SK-N-SH (cell line): Measurements from ENCODE around the gene BEGAIN. TPM values are rescaled to one million over a fixed set of nuclear protein-coding genes. Genes with fewer than 3 reads are reported as not detected.

Source experiments
- CTCF ChIA-PET: fragments of 300-600, 350-600 bp; formaldehyde crosslinking; extraction: SDS; loops from one replicate; lab custom pipeline; 2021; lab: Yijun Ruan, JAX
- POLR2A ChIA-PET: fragments of 350-600 bp; sonication (Branson Sonifier 250); formaldehyde crosslinking; extraction: SDS; loops from one replicate; lab custom pipeline; 2020; ENCODE audit warnings: antibody characterized with exemption, inconsistent platforms; lab: Yijun Ruan, JAX
- DNase-seq: peaks from one replicate; pipeline ENCODE4 v3.0.0; 2012
- H2AFZ ChIP-seq: fragments of 200-600 bp; sonication (generic); 2 replicates; pipeline ENCODE4 v1.8.1; 2016; ENCODE audit warnings: antibody characterized with exemption, mild to moderate bottlenecking, low read depth
- H3F3A ChIP-seq: fragments of 200-600 bp; sonication (generic); replicated peaks from 2 replicates; pipeline ENCODE3; 2016; ENCODE audit warnings: antibody characterized with exemption, mild to moderate bottlenecking; ENCODE audit not compliant: insufficient read depth
- H3K27ac ChIP-seq, 2 experiments: fragments of 200-500 bp in 1 of 2; fragments of 200-600 bp in 1 of 2; sonication (Bioruptor generic) in 1 of 2; sonication (generic), shearing (Covaris generic) in 1 of 2; 2 replicates each; pipeline versions ENCODE4 v1.5.1 to v1.6.1; 2014 to 2016; ENCODE audit warnings: low read depth in 2 of 2, inconsistent platforms in 1 of 2, low read length in 1 of 2, mild to moderate bottlenecking in 1 of 2, mixed read lengths in 1 of 2
- H3K27me3 ChIP-seq: fragments of 200-600 bp; sonication (generic), shearing (Covaris generic); 2 replicates; pipeline ENCODE4 v1.6.1; 2016; ENCODE audit warnings: mixed run types; ENCODE audit not compliant: insufficient read depth
- H3K36me3 ChIP-seq, 2 experiments: fragments of 200-500 bp in 1 of 2; fragments of 200-600 bp in 1 of 2; sonication (Bioruptor generic) in 1 of 2; sonication (generic) in 1 of 2; replicated peaks in 1 of 2; 2 replicates each; pipeline versions ENCODE3 to v1.5.1; 2014 to 2016; ENCODE audit warnings: low read length in 1 of 2, mild to moderate bottlenecking in 1 of 2; ENCODE audit not compliant: insufficient read depth in 2 of 2, control insufficient read depth in 1 of 2
- H3K4me1 ChIP-seq, 2 experiments: fragments of 200-500 bp in 1 of 2; fragments of 200-600 bp in 1 of 2; sonication (Bioruptor generic) in 1 of 2; sonication (generic), shearing (Covaris generic) in 1 of 2; 2 replicates each; pipeline versions ENCODE4 v1.5.1 to v1.6.1; 2014 to 2016; ENCODE audit warnings: low read depth in 1 of 2, low read length in 1 of 2, mixed run types in 1 of 2; ENCODE audit not compliant: insufficient read depth in 2 of 2, control insufficient read depth in 1 of 2
- H3K4me2 ChIP-seq: fragments of 200-600 bp; sonication (generic), shearing (Covaris generic); 2 replicates; pipeline ENCODE4 v1.6.1; 2017; ENCODE audit warnings: mixed run types
- H3K4me3 ChIP-seq, 2 experiments: fragments of 200-500 bp in 1 of 2; fragments of 200-600 bp in 1 of 2; sonication (Bioruptor generic) in 1 of 2; sonication (generic), shearing (Covaris generic) in 1 of 2; 2 replicates each; pipeline versions ENCODE4 v1.5.1 to v1.8.1; 2014 to 2016; ENCODE audit warnings: low read depth in 2 of 2, inconsistent platforms in 1 of 2, low read length in 1 of 2, mild to moderate bottlenecking in 1 of 2, mixed read lengths in 1 of 2, moderate library complexity in 1 of 2
- H3K79me2 ChIP-seq: fragments of 200-600 bp; sonication (generic); 2 replicates; pipeline ENCODE4 v1.8.1; 2017; ENCODE audit warnings: mild to moderate bottlenecking; ENCODE audit not compliant: insufficient read depth
- H3K9ac ChIP-seq: fragments of 200-600 bp; sonication (generic); 2 replicates; pipeline ENCODE4 v1.6.1; 2017; ENCODE audit warnings: mixed run types
- H3K9me2 ChIP-seq: fragments of 200-600 bp; sonication (generic); 2 replicates; pipeline ENCODE4 v1.6.1; 2017; ENCODE audit warnings: mixed run types
- H3K9me3 ChIP-seq: fragments of 200-600 bp; sonication (generic); 2 replicates; pipeline ENCODE4 v1.6.1; 2017; ENCODE audit warnings: mixed run types, mild to moderate bottlenecking, moderate library complexity
- H4K20me1 ChIP-seq: fragments of 200-600 bp; sonication (generic); 2 replicates; pipeline ENCODE4 v1.6.1; 2017; ENCODE audit warnings: mild to moderate bottlenecking, mixed run types; ENCODE audit not compliant: insufficient read depth
- CHD2 ChIP-seq: fragments of 150-350 bp; IDR thresholded peaks from 2 replicates; pipeline ENCODE4 v1.6.1; 2018; ENCODE audit warnings: low read length; ENCODE audit not compliant: partially characterized antibody
- CTCF ChIP-seq: fragments of 200-600 bp; sonication (generic); IDR thresholded peaks from 2 replicates; pipeline ENCODE4 v1.6.1; 2017; ENCODE audit warnings: antibody characterized with exemption, mild to moderate bottlenecking, moderate library complexity
- ELF1 ChIP-seq: IDR thresholded peaks from 2 replicates; pipeline ENCODE4 v1.4.0; 2012
- EP300 ChIP-seq, 2 experiments: IDR thresholded peaks; 2 replicates each; pipeline versions ENCODE4 v1.4.0 to v1.6.1; 2012; ENCODE audit warnings: borderline replicate concordance in 1 of 2, low read depth in 1 of 2, low read length in 1 of 2
- IRF3 ChIP-seq: fragments of 150-350 bp; IDR thresholded peaks from 2 replicates; pipeline ENCODE4 v1.6.1; 2016; ENCODE audit warnings: mild to moderate bottlenecking, low read depth, low read length
- JUND ChIP-seq: IDR thresholded peaks from 2 replicates; pipeline ENCODE4 v1.4.0; 2012
- MEF2A ChIP-seq: IDR thresholded peaks from 2 replicates; pipeline ENCODE4 v1.4.0; 2012; ENCODE audit warnings: low read depth, borderline replicate concordance
- RAD21 ChIP-seq: IDR thresholded peaks from 2 replicates; pipeline ENCODE4 v1.6.1; 2012; ENCODE audit warnings: mild to moderate bottlenecking, low read length
- RXRA ChIP-seq: IDR thresholded peaks from 2 replicates; pipeline ENCODE4 v1.4.0; 2012; ENCODE audit warnings: low read depth, mild to moderate bottlenecking, borderline replicate concordance
- SMC3 ChIP-seq: IDR thresholded peaks from 2 replicates; pipeline ENCODE4 v1.6.1; 2012; ENCODE audit warnings: low read depth, low read length, improper control_type of control experiment
- WGBS: methylation state at CpG from one replicate; pipeline ENCODE4 v1.1.6; 2017; ENCODE audit warnings: low lambda C conversion rate; 5-methylcytosine and 5-hydroxymethylcytosine counted together
- polyA plus RNA-seq, 3 experiments: library from polyadenylated mRNA; depleted of rRNA; stranded (reverse); fragments of >200 nt; gene quantifications; 2 replicates each; pipeline ENCODE4 v1.2.3, GENCODE V29; 2012
- TF ChIP-seq, protein P1 (sequence below): IDR thresholded peaks from 2 replicates; pipeline ENCODE4 v1.4.0; 2012; ENCODE audit warnings: low read depth, borderline replicate concordance

BEGAIN gene
- polyA plus RNA-seq, 1 of the 3 experiments (the other 2 are of a cell fraction) = 4.2 TPM

- DNase-seq = peak; percentile 85
- Histone ChIP-seq H3K9me3 (no peaks in the 10 kb centered on the region), H3K27ac (peak overlapping the region in 1 of 2 experiments; percentile 56; a peak in 1 of 4 replicates), H3K4me3 (no peak overlapping the region), H3F3A (no peaks in the 10 kb centered on the region), H3K27me3 (no peaks in the 10 kb centered on the region), H3K9me2 (no peaks in the 10 kb centered on the region), H3K9ac (no peak overlapping the region), H3K79me2 (no peaks in the 10 kb centered on the region), H3K4me2 (no peak overlapping the region), H3K36me3 (peaks cover 0 to 9% of the 10 kb centered on the region in 2 experiments), H3K4me1 (peaks cover 0 to 46% of the 10 kb centered on the region in 2 experiments; a peak in 1 of 4 replicates), H4K20me1 (no peaks in the 10 kb centered on the region), H2AFZ (no peak overlapping the region)
- TF ChIP-seq CHD2 = no peak
- no peak for TF ChIP-seq ELF1
- no peak for TF ChIP-seq JUND
- peak; percentile 42 for TF ChIP-seq RAD21
- TF ChIP-seq SMC3 = peak; percentile 38
- no peak for TF ChIP-seq RXRA
- no peak for TF ChIP-seq IRF3
- TF ChIP-seq, protein P1, sequence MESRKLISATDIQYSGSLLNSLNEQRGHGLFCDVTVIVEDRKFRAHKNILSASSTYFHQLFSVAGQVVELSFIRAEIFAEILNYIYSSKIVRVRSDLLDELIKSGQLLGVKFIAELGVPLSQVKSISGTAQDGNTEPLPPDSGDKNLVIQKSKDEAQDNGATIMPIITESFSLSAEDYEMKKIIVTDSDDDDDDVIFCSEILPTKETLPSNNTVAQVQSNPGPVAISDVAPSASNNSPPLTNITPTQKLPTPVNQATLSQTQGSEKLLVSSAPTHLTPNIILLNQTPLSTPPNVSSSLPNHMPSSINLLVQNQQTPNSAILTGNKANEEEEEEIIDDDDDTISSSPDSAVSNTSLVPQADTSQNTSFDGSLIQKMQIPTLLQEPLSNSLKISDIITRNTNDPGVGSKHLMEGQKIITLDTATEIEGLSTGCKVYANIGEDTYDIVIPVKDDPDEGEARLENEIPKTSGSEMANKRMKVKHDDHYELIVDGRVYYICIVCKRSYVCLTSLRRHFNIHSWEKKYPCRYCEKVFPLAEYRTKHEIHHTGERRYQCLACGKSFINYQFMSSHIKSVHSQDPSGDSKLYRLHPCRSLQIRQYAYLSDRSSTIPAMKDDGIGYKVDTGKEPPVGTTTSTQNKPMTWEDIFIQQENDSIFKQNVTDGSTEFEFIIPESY = peak; percentile 46; the same call in 1 of the 2 replicates
- no peak for TF ChIP-seq EP300 (IDR thresholded peaks at IDR 0.05; ENCODE audit: borderline replicate concordance in 1 of 2, low read depth in 1 of 2, low read length in 1 of 2)
- peak; percentile 48 for TF ChIP-seq CTCF
- no peak for TF ChIP-seq MEF2A
- POLR2A ChIA-PET = interaction anchor here (12.0 kb wide), 1 partner anchor 99 kb away, joined by 91 read pairs; no protein-coding TSS in a partner anchor
- CTCF ChIA-PET = interaction anchor here (0.6 to 11.4 kb wide), 23 partner anchors 9 to 1125 kb away, joined by 3 to 82 read pairs (median 4); no protein-coding TSS in a partner anchor
- 88% methylated on average over 9 of the region's 28 CpGs for whole genome bisulfite sequencing
These were observed 46.9 kb downstream of the BEGAIN start for GRCh38 chr14:100540141-100540925.
